MCF 10A (cell line): ENCODE measurements around the gene GRB14. TPM values are rescaled to one million over a fixed set of nuclear protein-coding genes. Genes with fewer than 3 reads are reported as not detected.

Experiments used
- BruUV-seq: library from RNA; stranded (reverse); fragments of 400-500 nt; replicated peaks from 2 replicates; lab custom pipeline; 2021; lab: Mats Ljungman, UMichigan
- CTCF ChIA-PET: fragments of 300-600 bp; sonication (Branson Sonifier 250); formaldehyde crosslinking; extraction: SDS; loops from one replicate; lab custom pipeline; 2021; ENCODE audit warnings: antibody characterized with exemption, inconsistent platforms; lab: Yijun Ruan, JAX
- POLR2A ChIA-PET: fragments of 300-600, 350-650 bp; sonication (Branson Sonifier 250); formaldehyde crosslinking; extraction: SDS; loops from one replicate; lab custom pipeline; 2020; ENCODE audit warnings: antibody characterized with exemption, inconsistent platforms; lab: Yijun Ruan, JAX
- DNase-seq: peaks from one replicate; pipeline ENCODE4 v3.0.0-alpha.2; 2018; ENCODE audit not compliant: unreplicated experiment
- H3K27ac Mint-ChIP-seq: one replicate; pipeline ENCODE4 v1.8.0; 2022; ENCODE audit warnings: mild to moderate bottlenecking, low read depth, mixed read lengths; ENCODE audit not compliant: unreplicated experiment
- H3K27me3 Mint-ChIP-seq: one replicate; pipeline ENCODE4 v1.8.0; 2022; ENCODE audit warnings: mixed read lengths; ENCODE audit not compliant: insufficient read depth, unreplicated experiment
- H3K36me3 Mint-ChIP-seq: one replicate; pipeline ENCODE4 v1.8.0; 2022; ENCODE audit warnings: mild to moderate bottlenecking, moderate library complexity, mixed read lengths; ENCODE audit not compliant: insufficient read depth, unreplicated experiment
- H3K4me1 Mint-ChIP-seq: one replicate; pipeline ENCODE4 v1.8.0; 2022; ENCODE audit warnings: mixed read lengths; ENCODE audit not compliant: insufficient read depth, unreplicated experiment
- H3K4me3 Mint-ChIP-seq: one replicate; pipeline ENCODE4 v1.8.0; 2022; ENCODE audit warnings: mild to moderate bottlenecking, moderate library complexity, mixed read lengths; ENCODE audit not compliant: unreplicated experiment
- H3K9me3 Mint-ChIP-seq: one replicate; pipeline ENCODE4 v1.8.0; 2022; ENCODE audit warnings: mixed read lengths; ENCODE audit not compliant: unreplicated experiment
- intact Hi-C: fragments of 100-400 bp; cut with micrococcal nuclease; formaldehyde crosslinking; loops from 2 replicates; pipeline ENCODE4 v1.14.1; 2022
- total RNA-seq: library from RNA; stranded (reverse); gene quantifications from 2 replicates; pipeline ENCODE4 v1.2.3, GENCODE V29; 2022
- TF ChIP-seq, protein P1 (sequence below): fragments of 200-600 bp; IDR thresholded peaks from one replicate; pipeline ENCODE4 v1.8.0; 2022; ENCODE audit warnings: antibody characterized with exemption, mild to moderate bottlenecking; ENCODE audit not compliant: unreplicated experiment

GRB14 gene
- total RNA-seq, 1 experiment from 2014 or later = 2.0 TPM

DNA sequence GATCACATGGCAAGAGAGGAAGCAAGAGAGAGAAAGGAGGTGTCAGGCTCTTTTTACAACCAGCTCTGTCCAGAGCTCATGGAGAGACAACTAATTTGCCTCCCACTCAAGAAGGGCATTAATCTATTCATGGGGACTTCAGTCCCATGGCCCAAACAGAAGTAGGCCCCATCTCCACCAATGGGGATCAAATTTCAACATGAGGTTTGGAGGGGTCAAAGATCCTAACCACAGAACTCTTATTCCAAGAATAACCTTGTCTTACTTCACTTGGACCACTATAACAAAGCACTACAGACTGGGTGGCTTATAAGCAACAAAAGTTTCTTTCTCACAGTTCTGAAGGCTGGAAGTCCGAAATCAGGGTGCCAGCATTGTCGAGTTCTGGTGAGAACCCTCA, 31.8 kb downstream of the GRB14 start:
- ChIA-PET CTCF (interaction anchor here (0.5 to 1.2 kb wide), 2 partner anchors 11 to 15 kb away, joined by 5 read pairs; no protein-coding TSS in a partner anchor), POLR2A (no interaction called here)
- no peak for DNase-seq
- Mint-ChIP-seq H3K27me3 (no peaks in the 10 kb centered on the region), H3K4me3 (no peak overlapping the region), H3K4me1 (no peaks in the 10 kb centered on the region), H3K9me3 (no peaks in the 10 kb centered on the region), H3K36me3 (no peaks in the 10 kb centered on the region), H3K27ac (no peak overlapping the region)
- intact Hi-C loops = no loop called here
- BruUV-seq = no TSS peak
- TF ChIP-seq, protein P1, sequence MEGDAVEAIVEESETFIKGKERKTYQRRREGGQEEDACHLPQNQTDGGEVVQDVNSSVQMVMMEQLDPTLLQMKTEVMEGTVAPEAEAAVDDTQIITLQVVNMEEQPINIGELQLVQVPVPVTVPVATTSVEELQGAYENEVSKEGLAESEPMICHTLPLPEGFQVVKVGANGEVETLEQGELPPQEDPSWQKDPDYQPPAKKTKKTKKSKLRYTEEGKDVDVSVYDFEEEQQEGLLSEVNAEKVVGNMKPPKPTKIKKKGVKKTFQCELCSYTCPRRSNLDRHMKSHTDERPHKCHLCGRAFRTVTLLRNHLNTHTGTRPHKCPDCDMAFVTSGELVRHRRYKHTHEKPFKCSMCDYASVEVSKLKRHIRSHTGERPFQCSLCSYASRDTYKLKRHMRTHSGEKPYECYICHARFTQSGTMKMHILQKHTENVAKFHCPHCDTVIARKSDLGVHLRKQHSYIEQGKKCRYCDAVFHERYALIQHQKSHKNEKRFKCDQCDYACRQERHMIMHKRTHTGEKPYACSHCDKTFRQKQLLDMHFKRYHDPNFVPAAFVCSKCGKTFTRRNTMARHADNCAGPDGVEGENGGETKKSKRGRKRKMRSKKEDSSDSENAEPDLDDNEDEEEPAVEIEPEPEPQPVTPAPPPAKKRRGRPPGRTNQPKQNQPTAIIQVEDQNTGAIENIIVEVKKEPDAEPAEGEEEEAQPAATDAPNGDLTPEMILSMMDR = no peak

DNA sequence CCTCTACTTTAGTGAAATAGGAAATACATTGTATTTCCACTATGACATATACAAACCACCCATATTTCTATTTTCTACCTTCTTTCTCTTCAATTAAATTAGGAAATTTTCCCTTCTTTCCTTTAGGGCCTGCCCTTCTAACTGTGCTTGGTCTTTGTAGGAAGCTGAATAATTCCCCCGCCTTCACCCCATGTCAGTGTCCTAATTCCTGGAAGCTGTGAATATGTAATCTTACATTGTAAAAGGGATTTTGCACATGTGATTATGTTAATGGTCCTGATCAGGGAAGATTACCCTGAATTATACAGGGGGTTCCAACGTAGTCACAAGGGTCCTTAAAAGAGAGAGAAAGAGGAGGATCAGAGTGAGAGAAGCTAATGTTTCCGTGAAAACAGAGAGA, 40.2 kb downstream of the GRB14 start:
- H3K27ac Mint-ChIP-seq = no peak overlapping the region

DNA sequence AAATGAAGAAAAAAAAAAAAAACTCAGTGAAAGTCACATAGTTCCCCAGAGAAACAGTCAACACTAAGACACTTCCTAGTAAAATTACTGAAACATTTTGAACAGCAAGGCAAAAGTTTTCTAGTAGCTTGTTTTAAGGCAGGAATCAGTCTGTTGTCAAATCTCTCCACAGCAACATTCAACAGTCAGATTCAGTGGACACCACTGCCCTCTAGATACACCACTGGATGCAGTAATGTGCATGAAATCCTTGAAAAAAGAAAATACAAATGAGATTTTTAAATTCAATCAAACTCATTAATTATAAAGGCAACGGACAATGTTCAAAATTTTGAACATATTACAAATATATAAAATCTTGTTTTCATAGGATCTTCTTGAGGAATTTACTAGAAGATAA, 46.4 kb downstream of the GRB14 start:
- Mint-ChIP-seq H3K4me1 (no peaks in the 10 kb centered on the region), H3K27me3 (no peaks in the 10 kb centered on the region), H3K27ac (no peak overlapping the region), H3K9me3 (no peaks in the 10 kb centered on the region), H3K36me3 (no peaks in the 10 kb centered on the region), H3K4me3 (no peak overlapping the region)
- POLR2A ChIA-PET = no interaction called here
- TF ChIP-seq, protein P1 = no peak
- no peak for DNase-seq
- intact Hi-C loops = no loop called here
- no TSS peak for BruUV-seq
- CTCF ChIA-PET = interaction anchor here (0.7 to 2.3 kb wide), 3 partner anchors 14 to 24 kb away, joined by 3 to 9 read pairs (median 5); no protein-coding TSS in a partner anchor

More for the DNA sequence above, 40.2 kb downstream of the GRB14 start:
- BruUV-seq = no TSS peak
- H3K27me3 Mint-ChIP-seq = no peaks in the 10 kb centered on the region
- TF ChIP-seq, protein P1 = no peak
- ChIA-PET POLR2A (no interaction called here), CTCF (interaction anchor here (1.0 kb wide), 1 partner anchor 21 kb away, joined by 3 read pairs; no protein-coding TSS in a partner anchor)
- intact Hi-C loops = no loop called here
- H3K4me3 Mint-ChIP-seq = no peak overlapping the region
- DNase-seq = no peak
- no peaks in the 10 kb centered on the region for H3K36me3 Mint-ChIP-seq
- no peaks in the 10 kb centered on the region for H3K9me3 Mint-ChIP-seq
- no peaks in the 10 kb centered on the region for H3K4me1 Mint-ChIP-seq

DNA sequence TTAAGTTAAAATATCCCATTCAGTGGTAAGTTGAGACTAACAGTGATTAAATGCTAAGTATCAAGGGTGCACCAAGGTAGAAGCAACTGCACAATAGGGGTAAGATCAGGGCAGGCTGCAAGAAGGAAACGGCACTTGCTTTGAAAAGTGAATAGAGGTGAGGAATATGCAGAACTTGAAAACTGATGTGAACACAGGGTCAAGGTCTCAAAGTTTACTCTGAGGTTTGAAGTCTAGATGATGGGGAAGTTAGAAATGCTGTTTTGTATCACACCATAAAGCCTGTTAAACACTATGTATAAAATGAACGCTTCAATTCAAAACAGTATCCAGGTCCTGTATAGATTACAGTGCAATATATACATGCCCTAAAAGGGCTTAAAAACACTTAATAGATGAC, 50.8 kb downstream of the GRB14 start:
- H3K27ac Mint-ChIP-seq = no peak overlapping the region
- no peaks in the 10 kb centered on the region for H3K9me3 Mint-ChIP-seq
- H3K4me1 Mint-ChIP-seq = no peaks in the 10 kb centered on the region
- intact Hi-C loops = no loop called here
- H3K36me3 Mint-ChIP-seq = no peaks in the 10 kb centered on the region
- TF ChIP-seq, protein P1 = no peak
- H3K27me3 Mint-ChIP-seq = no peaks in the 10 kb centered on the region
- H3K4me3 Mint-ChIP-seq = no peak overlapping the region
- ChIA-PET CTCF (interaction anchor here (0.7 to 2.4 kb wide), 2 partner anchors 10 to 31 kb away, joined by 4 to 26 read pairs; no protein-coding TSS in a partner anchor), POLR2A (interaction anchor here (0.9 kb wide), 1 partner anchor 30 kb away, joined by 4 read pairs; no protein-coding TSS in a partner anchor)
- no TSS peak for BruUV-seq
- no peak for DNase-seq
